Measurements from ENCODE around the gene GJA3.

GRCh38 chr13:20168396-20168795 lies 7.5 kb upstream of the GJA3 start:
- TF ChIP-seq CTCF (IDR thresholded peaks at IDR 0.05) (no peak), POLR2A (IDR thresholded peaks at IDR 0.05) (no peak)

Measured in tibial nerve (tissue), 3 donors.